Erythroblast (primary cell): Measurements from ENCODE around the gene KBTBD12.

Experiments used
- GATA1 ChIP-seq: IDR thresholded peaks from 2 replicates; pipeline ENCODE4 v1.6.1; 2011; ENCODE audit warnings: low read depth, mild to moderate bottlenecking, control low read depth, low read length, moderate library complexity
- POLR2A ChIP-seq: IDR thresholded peaks from 2 replicates; pipeline ENCODE4 v1.6.1; 2011; ENCODE audit warnings: mild to moderate bottlenecking, low read length

DNA sequence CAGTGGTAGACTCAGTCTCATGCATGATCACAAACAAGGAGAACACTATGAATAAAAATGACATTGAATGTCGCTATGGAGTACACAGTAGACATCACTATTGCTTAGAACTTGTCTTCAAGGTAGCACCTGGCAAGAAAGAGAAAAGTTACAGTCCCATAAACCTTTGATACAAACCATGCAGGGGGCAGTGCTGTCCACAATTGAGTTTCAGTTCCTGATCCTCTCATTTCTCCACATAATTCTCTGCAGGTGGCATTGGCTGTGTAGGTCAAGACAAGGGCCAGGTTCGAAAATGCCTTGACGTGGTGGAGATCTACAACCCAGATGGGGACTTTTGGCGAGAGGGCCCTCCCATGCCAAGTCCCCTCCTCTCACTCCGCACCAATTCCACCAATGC is 47.9 kb downstream of the KBTBD12 start:
- TF ChIP-seq POLR2A (no peak), GATA1 (no peak)
